GM18519 (cell line): ENCODE measurements around the gene CTIF.
A peak's percentile ranks its signal among the peaks of the same experiment; 100 is the strongest.

Experiments used
- ATAC-seq: cut with Tn5 transposase; IDR thresholded peaks from one replicate; pipeline ENCODE4 v1.9.1; 2021; ENCODE audit warnings: mild to moderate bottlenecking, moderate library complexity; ENCODE audit not compliant: unreplicated experiment, low FRiP score

CTIF gene

GRCh38 chr18:48762836-48763718 is 224.2 kb downstream of the CTIF start:
- no peak for ATAC-seq

GRCh38 chr18:48763719-48764100 is 224.9 kb downstream of the CTIF start:
- no peak for ATAC-seq

GRCh38 chr18:48765053-48765452 is 226.2 kb downstream of the CTIF start:
- no peak for ATAC-seq

GRCh38 chr18:48766026-48766425 is 227.2 kb downstream of the CTIF start:
- no peak for ATAC-seq

GRCh38 chr18:48766487-48766886 is 227.7 kb downstream of the CTIF start:
- ATAC-seq = no peak

- peak; percentile 35 for ATAC-seq
These were observed 228.4 kb downstream of the CTIF start for GRCh38 chr18:48767090-48767690.

- ATAC-seq = no peak
These were observed 230.3 kb downstream of the CTIF start for GRCh38 chr18:48769006-48769636.

GRCh38 chr18:48770243-48770642 is 231.4 kb downstream of the CTIF start:
- ATAC-seq = no peak

- no peak for ATAC-seq
These were observed 233.0 kb downstream of the CTIF start for GRCh38 chr18:48771641-48772375.

- ATAC-seq = no peak
These were observed 233.6 kb downstream of the CTIF start for GRCh38 chr18:48772457-48772856.

GRCh38 chr18:48773821-48774220 is 235.0 kb downstream of the CTIF start:
- ATAC-seq = no peak

GRCh38 chr18:48774941-48775340 is 236.1 kb downstream of the CTIF start:
- ATAC-seq = no peak

- no peak for ATAC-seq
These were observed 236.7 kb downstream of the CTIF start for GRCh38 chr18:48775372-48776155.

GRCh38 chr18:48776156-48776555 is 237.3 kb downstream of the CTIF start:
- ATAC-seq = no peak

GRCh38 chr18:48776641-48777025 is 237.8 kb downstream of the CTIF start:
- ATAC-seq = no peak

- ATAC-seq = no peak
These were observed 238.4 kb downstream of the CTIF start for GRCh38 chr18:48777026-48777743.

- no peak for ATAC-seq
These were observed 238.9 kb downstream of the CTIF start for GRCh38 chr18:48777744-48778116.

GRCh38 chr18:48778344-48779011 is 239.6 kb downstream of the CTIF start:
- ATAC-seq = no peak

GRCh38 chr18:48779462-48779861 is 240.6 kb downstream of the CTIF start:
- ATAC-seq = no peak
